ENCODE measurements around the gene VPS13D. TPM values are rescaled to one million over a fixed set of nuclear protein-coding genes. Genes with fewer than 3 reads are reported as not detected.
"Not testable (repeated sequence)": the region's sequence is repeated elsewhere in the genome, so short reads cannot be mapped to it uniquely, and the experiment has no call there.

The VPS13D gene
- total RNA-seq, 1 experiment from 2014 or later, result 31.6 TPM

GRCh38 chr1:12453400-12454343 lies 223.8 kb downstream of the VPS13D start:
- POLR2A ChIA-PET, result no interaction called here
- RAD21 ChIA-PET (ENCODE audit: low non-redundant PET in 1 of 2, low total read pairs in 2 of 2, uncharacterized antibody in 2 of 2, unreplicated experiment in 2 of 2), result no interaction called here
- H3K36me3 ChIP-seq (ENCODE audit: control insufficient read depth in 1 of 2, insufficient read depth in 2 of 2, low read length in 2 of 2), result no peaks in the 10 kb centered on the region
- no peak overlapping the region for H3K9ac ChIP-seq (ENCODE audit: low read length)
- H3K79me2 ChIP-seq (ENCODE audit: insufficient read depth, low read length), result no peaks in the 10 kb centered on the region
- no peaks in the 10 kb centered on the region for H3K9me2 ChIP-seq (ENCODE audit: insufficient read depth)
- no peak for DNase-seq (ENCODE audit: low read depth, low spot score)
- peaks cover 11 to 50% of the 10 kb centered on the region in 2 experiments; a peak in 3 of 4 replicates for H3K4me1 ChIP-seq (ENCODE audit: control insufficient read depth in 1 of 2, insufficient read depth in 2 of 2, low read length in 2 of 2)
- TF ChIP-seq EZH2phosphoT487 (IDR thresholded peaks at IDR 0.05; ENCODE audit: borderline replicate concordance) (no peak), CBX3 (IDR thresholded peaks at IDR 0.05; ENCODE audit: low read depth) (no peak)
- H4K20me1 ChIP-seq (ENCODE audit: insufficient read depth), result no peaks in the 10 kb centered on the region
- no peak overlapping the region for H3K27ac ChIP-seq (ENCODE audit: low read depth, low read length)
- BruUV-seq (replicated peaks), result no TSS peak
- H2AFZ ChIP-seq (ENCODE audit: low read depth, low read length, poor library complexity, severe bottlenecking), result no peak overlapping the region
- CTCF ChIA-PET, result no interaction called here
- H3K4me3 ChIP-seq (replicated peaks in 1 of 2; ENCODE audit: low read depth in 1 of 2, low read length in 2 of 2), result no peak overlapping the region
- H3K9me3 ChIP-seq (ENCODE audit: control insufficient read depth in 1 of 2, insufficient read depth in 1 of 2, low read depth in 1 of 2, low read length in 2 of 2), result no peaks in the 10 kb centered on the region
- ATAC-seq, result 0 out of 2 replicates have a peak, but pooled peaks have one; percentile 20
- peak overlapping the region; percentile 13; the same call in 1 of the 2 replicates for H3K4me2 ChIP-seq (ENCODE audit: low read length)
- no peaks in the 10 kb centered on the region for H3K27me3 ChIP-seq (ENCODE audit: insufficient read depth, low read length)
- intact Hi-C loops (cut with micrococcal nuclease), result no loop called here

GRCh38 chr1:12454406-12455391 lies 224.9 kb downstream of the VPS13D start:
- no peaks in the 10 kb centered on the region for H3K79me2 ChIP-seq (ENCODE audit: insufficient read depth, low read length)
- H3K4me1 ChIP-seq (ENCODE audit: control insufficient read depth in 1 of 2, insufficient read depth in 2 of 2, low read length in 2 of 2), result peaks cover 11 to 43% of the 10 kb centered on the region in 2 experiments; a peak in 3 of 4 replicates
- no peaks in the 10 kb centered on the region for H3K36me3 ChIP-seq (ENCODE audit: control insufficient read depth in 1 of 2, insufficient read depth in 2 of 2, low read length in 2 of 2)
- H3K4me2 ChIP-seq (ENCODE audit: low read length), result peak overlapping the region; percentile 13; the same call in 1 of the 2 replicates
- no peak overlapping the region for H3K4me3 ChIP-seq (replicated peaks in 1 of 2; ENCODE audit: low read depth in 1 of 2, low read length in 2 of 2)
- no peak overlapping the region for H3K9ac ChIP-seq (ENCODE audit: low read length)
- H3K27ac ChIP-seq (ENCODE audit: low read depth, low read length), result no peak overlapping the region
- intact Hi-C loops (cut with micrococcal nuclease), result no loop called here
- peak; percentile 54 for ATAC-seq
- ChIA-PET RAD21 (ENCODE audit: low non-redundant PET in 1 of 2, low total read pairs in 2 of 2, uncharacterized antibody in 2 of 2, unreplicated experiment in 2 of 2) (no interaction called here), CTCF (no interaction called here), POLR2A (no interaction called here)
- BruUV-seq (replicated peaks), result no TSS peak
- no peaks in the 10 kb centered on the region for H4K20me1 ChIP-seq (ENCODE audit: insufficient read depth)
- H3K9me3 ChIP-seq (ENCODE audit: control insufficient read depth in 1 of 2, insufficient read depth in 1 of 2, low read depth in 1 of 2, low read length in 2 of 2), result no peaks in the 10 kb centered on the region
- TF ChIP-seq RAD21 (IDR thresholded peaks at IDR 0.05; ENCODE audit: low read depth) (no peak), FOSL1 (IDR thresholded peaks at IDR 0.05; ENCODE audit: low read depth) (no peak), SIN3A (IDR thresholded peaks at IDR 0.05; ENCODE audit: low read depth) (no peak), EZH2 (IDR thresholded peaks at IDR 0.05) (no peak), ELF1 (IDR thresholded peaks at IDR 0.05; ENCODE audit: borderline replicate concordance, low read depth) (no peak), ZFX (IDR thresholded peaks at IDR 0.05) (no peak; the same call in 1 of the 2 replicates)
- H3K27me3 ChIP-seq (ENCODE audit: insufficient read depth, low read length), result no peaks in the 10 kb centered on the region
- no peaks in the 10 kb centered on the region for H3K9me2 ChIP-seq (ENCODE audit: insufficient read depth)
- H2AFZ ChIP-seq (ENCODE audit: low read depth, low read length, poor library complexity, severe bottlenecking), result no peak overlapping the region
- no peak for DNase-seq (ENCODE audit: low read depth, low spot score)

GRCh38 chr1:12456081-12456480 lies 226.3 kb downstream of the VPS13D start:
- RAD21 ChIA-PET (ENCODE audit: low non-redundant PET in 1 of 2, low total read pairs in 2 of 2, uncharacterized antibody in 2 of 2, unreplicated experiment in 2 of 2); H2AFZ ChIP-seq (ENCODE audit: low read depth, low read length, poor library complexity, severe bottlenecking); H4K20me1 ChIP-seq (ENCODE audit: insufficient read depth); BruUV-seq (replicated peaks); H3K27me3 ChIP-seq (ENCODE audit: insufficient read depth, low read length); H3K4me3 ChIP-seq (replicated peaks in 1 of 2; ENCODE audit: low read depth in 1 of 2, low read length in 2 of 2); H3K9me2 ChIP-seq (ENCODE audit: insufficient read depth); H3K9me3 ChIP-seq (ENCODE audit: control insufficient read depth in 1 of 2, insufficient read depth in 1 of 2, low read depth in 1 of 2, low read length in 2 of 2); ATAC-seq; POLR2A ChIA-PET; H3K27ac ChIP-seq (ENCODE audit: low read depth, low read length); H3K9ac ChIP-seq (ENCODE audit: low read length); H3K79me2 ChIP-seq (ENCODE audit: insufficient read depth, low read length); H3K36me3 ChIP-seq (ENCODE audit: control insufficient read depth in 1 of 2, insufficient read depth in 2 of 2, low read length in 2 of 2); DNase-seq (ENCODE audit: low read depth, low spot score); intact Hi-C loops (cut with micrococcal nuclease); H3K4me2 ChIP-seq (ENCODE audit: low read length); CTCF ChIA-PET: not testable (repeated sequence)
- peaks cover 11 to 38% of the 10 kb centered on the region in 2 experiments; a peak in 3 of 4 replicates for H3K4me1 ChIP-seq (ENCODE audit: control insufficient read depth in 1 of 2, insufficient read depth in 2 of 2, low read length in 2 of 2)

Measured in HCT116 (cell line).